ENCODE data around the gene GK.

Gene GK

DNA sequence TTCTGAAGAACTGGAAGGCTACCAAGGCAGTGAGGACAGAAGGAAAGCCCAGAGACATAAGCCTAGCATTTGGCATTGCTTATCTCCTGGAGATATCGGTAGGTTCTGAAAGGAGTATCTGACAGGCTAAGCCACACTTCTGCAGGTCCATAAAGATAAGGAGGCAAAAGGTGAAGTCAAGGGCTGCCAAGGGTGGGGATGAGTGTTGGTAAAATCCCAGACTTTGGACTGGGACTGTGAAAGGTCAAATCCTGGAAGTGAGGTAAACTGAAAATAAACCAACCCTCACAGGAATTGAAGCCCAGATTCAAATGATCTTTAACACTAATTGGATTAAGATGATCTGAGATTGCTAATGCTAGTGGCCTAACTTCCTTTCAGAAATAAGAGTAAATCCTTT lies 27.4 kb downstream of the GK start:
- H3K4me1 ChIP-seq (ENCODE audit: control insufficient read depth, insufficient read depth, low read length), result no peaks in the 10 kb centered on the region
- TF ChIP-seq, protein P1, sequence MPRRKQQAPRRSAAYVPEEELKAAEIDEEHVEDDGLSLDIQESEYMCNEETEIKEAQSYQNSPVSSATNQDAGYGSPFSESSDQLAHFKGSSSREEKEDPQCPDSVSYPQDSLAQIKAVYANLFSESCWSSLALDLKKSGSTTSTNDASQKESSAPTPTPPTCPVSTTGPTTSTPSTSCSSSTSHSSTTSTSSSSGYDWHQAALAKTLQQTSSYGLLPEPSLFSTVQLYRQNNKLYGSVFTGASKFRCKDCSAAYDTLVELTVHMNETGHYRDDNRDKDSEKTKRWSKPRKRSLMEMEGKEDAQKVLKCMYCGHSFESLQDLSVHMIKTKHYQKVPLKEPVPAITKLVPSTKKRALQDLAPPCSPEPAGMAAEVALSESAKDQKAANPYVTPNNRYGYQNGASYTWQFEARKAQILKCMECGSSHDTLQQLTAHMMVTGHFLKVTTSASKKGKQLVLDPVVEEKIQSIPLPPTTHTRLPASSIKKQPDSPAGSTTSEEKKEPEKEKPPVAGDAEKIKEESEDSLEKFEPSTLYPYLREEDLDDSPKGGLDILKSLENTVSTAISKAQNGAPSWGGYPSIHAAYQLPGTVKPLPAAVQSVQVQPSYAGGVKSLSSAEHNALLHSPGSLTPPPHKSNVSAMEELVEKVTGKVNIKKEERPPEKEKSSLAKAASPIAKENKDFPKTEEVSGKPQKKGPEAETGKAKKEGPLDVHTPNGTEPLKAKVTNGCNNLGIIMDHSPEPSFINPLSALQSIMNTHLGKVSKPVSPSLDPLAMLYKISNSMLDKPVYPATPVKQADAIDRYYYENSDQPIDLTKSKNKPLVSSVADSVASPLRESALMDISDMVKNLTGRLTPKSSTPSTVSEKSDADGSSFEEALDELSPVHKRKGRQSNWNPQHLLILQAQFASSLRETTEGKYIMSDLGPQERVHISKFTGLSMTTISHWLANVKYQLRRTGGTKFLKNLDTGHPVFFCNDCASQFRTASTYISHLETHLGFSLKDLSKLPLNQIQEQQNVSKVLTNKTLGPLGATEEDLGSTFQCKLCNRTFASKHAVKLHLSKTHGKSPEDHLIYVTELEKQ (tag by site-specific recombination; IDR thresholded peaks at IDR 0.05; ENCODE audit: borderline replicate concordance), result no peak
- H3K36me3 ChIP-seq (ENCODE audit: control insufficient read depth in 2 of 2, insufficient read depth in 1 of 2, low read length in 2 of 2), result peaks cover 7 to 18% of the 10 kb centered on the region in 2 experiments; a peak in 2 of 3 replicates
- H3K4me3 ChIP-seq (ENCODE audit: low read depth, low read length), result no peak overlapping the region
- no peaks in the 10 kb centered on the region for H3K9me3 ChIP-seq (ENCODE audit: control insufficient read depth, insufficient read depth, low read depth, low read length)
- ChIA-PET POLR2A (no interaction called here), CTCF (interaction anchor here (0.7 to 0.9 kb wide), 2 partner anchors 33 to 1038 kb away, joined by 3 read pairs; no protein-coding TSS in a partner anchor)
- no peak overlapping the region for H3K27ac ChIP-seq (ENCODE audit: extremely low read depth, low read depth, low read length)

DNA sequence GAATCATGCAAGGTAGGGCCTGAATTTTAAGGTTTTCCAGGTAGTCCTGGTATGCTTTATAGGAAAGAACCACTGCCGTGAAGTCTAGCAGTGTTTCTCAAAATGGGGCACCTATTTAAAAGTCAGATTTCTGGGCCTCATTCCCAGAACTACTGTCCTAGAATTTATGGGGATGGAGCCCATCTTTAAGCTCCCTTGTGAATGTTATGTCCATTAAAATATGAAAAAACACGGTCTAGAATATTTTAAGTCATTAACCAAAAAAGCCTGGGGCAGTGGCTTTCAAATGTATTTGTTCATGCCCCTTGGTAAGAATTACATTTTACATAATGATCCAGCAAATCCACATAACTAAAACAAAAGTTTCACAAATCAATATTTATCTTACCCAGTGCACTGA lies 35.4 kb downstream of the GK start:
- Histone ChIP-seq H3K36me3 (ENCODE audit: control insufficient read depth in 2 of 2, insufficient read depth in 1 of 2, low read length in 2 of 2) (peaks cover 0 to 18% of the 10 kb centered on the region in 2 experiments; a peak in 1 of 3 replicates), H3K27ac (ENCODE audit: extremely low read depth, low read depth, low read length) (no peak overlapping the region), H3K4me1 (ENCODE audit: control insufficient read depth, insufficient read depth, low read length) (no peaks in the 10 kb centered on the region), H3K9me3 (ENCODE audit: control insufficient read depth, insufficient read depth, low read depth, low read length) (no peaks in the 10 kb centered on the region), H3K4me3 (ENCODE audit: low read depth, low read length) (no peak overlapping the region)
- ChIA-PET CTCF (no interaction called here), POLR2A (no interaction called here)
- TF ChIP-seq, protein P2, sequence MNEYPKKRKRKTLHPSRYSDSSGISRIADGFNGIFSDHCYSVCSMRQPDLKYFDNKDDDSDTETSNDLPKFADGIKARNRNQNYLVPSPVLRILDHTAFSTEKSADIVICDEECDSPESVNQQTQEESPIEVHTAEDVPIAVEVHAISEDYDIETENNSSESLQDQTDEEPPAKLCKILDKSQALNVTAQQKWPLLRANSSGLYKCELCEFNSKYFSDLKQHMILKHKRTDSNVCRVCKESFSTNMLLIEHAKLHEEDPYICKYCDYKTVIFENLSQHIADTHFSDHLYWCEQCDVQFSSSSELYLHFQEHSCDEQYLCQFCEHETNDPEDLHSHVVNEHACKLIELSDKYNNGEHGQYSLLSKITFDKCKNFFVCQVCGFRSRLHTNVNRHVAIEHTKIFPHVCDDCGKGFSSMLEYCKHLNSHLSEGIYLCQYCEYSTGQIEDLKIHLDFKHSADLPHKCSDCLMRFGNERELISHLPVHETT (tag by site-specific recombination; IDR thresholded peaks at IDR 0.05), result no peak
- TF ChIP-seq ZFP69B (tag by site-specific recombination; IDR thresholded peaks at IDR 0.05) (no peak), SALL2 (tag by site-specific recombination; IDR thresholded peaks at IDR 0.05; ENCODE audit: borderline replicate concordance) (no peak), ZNF510 (tag by site-specific recombination; IDR thresholded peaks at IDR 0.05; ENCODE audit: insufficient replicate concordance) (no peak), ZNF155 (tag by site-specific recombination; IDR thresholded peaks at IDR 0.05) (no peak), ZNF777 (tag by site-specific recombination; IDR thresholded peaks at IDR 0.05; ENCODE audit: borderline replicate concordance) (no peak), ZNF292 (tag by site-specific recombination; IDR thresholded peaks at IDR 0.05; ENCODE audit: borderline replicate concordance, low read depth) (no peak), ZNF514 (tag by site-specific recombination; IDR thresholded peaks at IDR 0.05) (no peak), ZNF132 (tag by site-specific recombination; IDR thresholded peaks at IDR 0.05; ENCODE audit: borderline replicate concordance) (no peak), ZNF211 (tag by site-specific recombination; IDR thresholded peaks at IDR 0.05; ENCODE audit: low read depth) (no peak), TCF7L2 (IDR thresholded peaks at IDR 0.05; ENCODE audit: borderline replicate concordance, low read depth, low read length) (no peak)
- TF ChIP-seq, protein P3, sequence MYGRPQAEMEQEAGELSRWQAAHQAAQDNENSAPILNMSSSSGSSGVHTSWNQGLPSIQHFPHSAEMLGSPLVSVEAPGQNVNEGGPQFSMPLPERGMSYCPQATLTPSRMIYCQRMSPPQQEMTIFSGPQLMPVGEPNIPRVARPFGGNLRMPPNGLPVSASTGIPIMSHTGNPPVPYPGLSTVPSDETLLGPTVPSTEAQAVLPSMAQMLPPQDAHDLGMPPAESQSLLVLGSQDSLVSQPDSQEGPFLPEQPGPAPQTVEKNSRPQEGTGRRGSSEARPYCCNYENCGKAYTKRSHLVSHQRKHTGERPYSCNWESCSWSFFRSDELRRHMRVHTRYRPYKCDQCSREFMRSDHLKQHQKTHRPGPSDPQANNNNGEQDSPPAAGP (tag by site-specific recombination; IDR thresholded peaks at IDR 0.05), result no peak
- TF ChIP-seq, protein P4, sequence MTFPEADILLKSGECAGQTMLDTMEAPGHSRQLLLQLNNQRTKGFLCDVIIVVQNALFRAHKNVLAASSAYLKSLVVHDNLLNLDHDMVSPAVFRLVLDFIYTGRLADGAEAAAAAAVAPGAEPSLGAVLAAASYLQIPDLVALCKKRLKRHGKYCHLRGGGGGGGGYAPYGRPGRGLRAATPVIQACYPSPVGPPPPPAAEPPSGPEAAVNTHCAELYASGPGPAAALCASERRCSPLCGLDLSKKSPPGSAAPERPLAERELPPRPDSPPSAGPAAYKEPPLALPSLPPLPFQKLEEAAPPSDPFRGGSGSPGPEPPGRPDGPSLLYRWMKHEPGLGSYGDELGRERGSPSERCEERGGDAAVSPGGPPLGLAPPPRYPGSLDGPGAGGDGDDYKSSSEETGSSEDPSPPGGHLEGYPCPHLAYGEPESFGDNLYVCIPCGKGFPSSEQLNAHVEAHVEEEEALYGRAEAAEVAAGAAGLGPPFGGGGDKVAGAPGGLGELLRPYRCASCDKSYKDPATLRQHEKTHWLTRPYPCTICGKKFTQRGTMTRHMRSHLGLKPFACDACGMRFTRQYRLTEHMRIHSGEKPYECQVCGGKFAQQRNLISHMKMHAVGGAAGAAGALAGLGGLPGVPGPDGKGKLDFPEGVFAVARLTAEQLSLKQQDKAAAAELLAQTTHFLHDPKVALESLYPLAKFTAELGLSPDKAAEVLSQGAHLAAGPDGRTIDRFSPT (tag by site-specific recombination; IDR thresholded peaks at IDR 0.05), result no peak

Data from HEK293 (cell line).